ENCODE results near the gene CAPNS1.
"Not testable (repeated sequence)": the region's sequence is repeated elsewhere in the genome, so short reads cannot be mapped to it uniquely, and the experiment has no call there.

The CAPNS1 gene

GRCh38 chr19:36186722-36187121 lies 46.9 kb downstream of the CAPNS1 start:
- not testable (repeated sequence) for H3K27ac ChIP-seq (ENCODE audit: low read depth, low read length); H3K27me3 ChIP-seq (ENCODE audit: control insufficient read depth, insufficient read depth, low read length); H3K4me3 ChIP-seq (ENCODE audit: low read depth, low read length); H3K9ac ChIP-seq (ENCODE audit: low read depth, low read length); H3K9me3 ChIP-seq (ENCODE audit: control insufficient read depth, insufficient read depth, low read length); H3K36me3 ChIP-seq (ENCODE audit: control insufficient read depth, insufficient read depth, low read length)
- H3K4me1 ChIP-seq (ENCODE audit: control insufficient read depth, insufficient read depth, low read length), result peaks cover 15% of the 10 kb centered on the region

GRCh38 chr19:36196249-36196648 lies 56.4 kb downstream of the CAPNS1 start:
- Histone ChIP-seq H3K9me3 (ENCODE audit: control insufficient read depth, insufficient read depth, low read length) (no peaks in the 10 kb centered on the region), H3K4me3 (ENCODE audit: low read depth, low read length) (no peak overlapping the region), H3K27ac (ENCODE audit: low read depth, low read length) (no peak overlapping the region), H3K4me1 (ENCODE audit: control insufficient read depth, insufficient read depth, low read length) (no peaks in the 10 kb centered on the region), H3K36me3 (ENCODE audit: control insufficient read depth, insufficient read depth, low read length) (peaks cover 6% of the 10 kb centered on the region; the same call in 1 of the 2 replicates), H3K9ac (ENCODE audit: low read depth, low read length) (no peak overlapping the region), H3K27me3 (ENCODE audit: control insufficient read depth, insufficient read depth, low read length) (no peaks in the 10 kb centered on the region)

DNA sequence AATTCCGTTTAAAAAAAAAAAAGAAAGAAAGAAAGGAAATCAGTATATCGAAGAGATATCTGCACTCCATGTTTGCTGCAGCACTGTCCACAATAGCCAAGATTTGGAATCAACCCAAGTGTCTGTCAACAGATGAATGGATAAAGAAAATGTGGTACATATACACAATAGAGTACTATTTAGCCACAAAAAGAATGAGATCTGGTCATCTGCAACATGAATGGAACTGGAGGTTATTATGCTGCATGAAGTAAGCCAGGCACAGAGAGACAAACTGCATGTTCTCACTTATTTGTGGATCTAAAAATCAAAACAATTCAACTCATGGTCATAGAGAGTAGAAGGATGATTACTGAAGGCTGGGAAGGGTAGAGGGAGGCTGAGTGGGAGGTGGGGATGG lies 58.3 kb downstream of the CAPNS1 start:
- Histone ChIP-seq H3K27me3 (ENCODE audit: control insufficient read depth, insufficient read depth, low read length) (no peaks in the 10 kb centered on the region), H3K27ac (ENCODE audit: low read depth, low read length) (no peak overlapping the region), H3K9me3 (ENCODE audit: control insufficient read depth, insufficient read depth, low read length) (no peaks in the 10 kb centered on the region), H3K4me1 (ENCODE audit: control insufficient read depth, insufficient read depth, low read length) (no peaks in the 10 kb centered on the region), H3K9ac (ENCODE audit: low read depth, low read length) (no peak overlapping the region), H3K36me3 (ENCODE audit: control insufficient read depth, insufficient read depth, low read length) (peaks cover 6% of the 10 kb centered on the region; the same call in 1 of the 2 replicates), H3K4me3 (ENCODE audit: low read depth, low read length) (no peak overlapping the region)

All from HUES48 (cell line).